Stimulated activated CD8-positive, alpha-beta memory T cell treated with anti-CD3 and anti-CD28 coated beads, Interleukin-15, amount 100 ng/mL, for 4 hours (primary cell): ENCODE data around the gene AGR2.
"Not testable (repeated sequence)": the region's sequence is repeated elsewhere in the genome, so short reads cannot be mapped to it uniquely, and the experiment has no call there.

ENCODE experiments used
- DNase-seq, 2 donors: peaks; one replicate each; pipeline ENCODE4 v3.0.0-alpha.2; 2020; ENCODE audit warnings: low read depth in 2 of 2

The AGR2 gene

DNA sequence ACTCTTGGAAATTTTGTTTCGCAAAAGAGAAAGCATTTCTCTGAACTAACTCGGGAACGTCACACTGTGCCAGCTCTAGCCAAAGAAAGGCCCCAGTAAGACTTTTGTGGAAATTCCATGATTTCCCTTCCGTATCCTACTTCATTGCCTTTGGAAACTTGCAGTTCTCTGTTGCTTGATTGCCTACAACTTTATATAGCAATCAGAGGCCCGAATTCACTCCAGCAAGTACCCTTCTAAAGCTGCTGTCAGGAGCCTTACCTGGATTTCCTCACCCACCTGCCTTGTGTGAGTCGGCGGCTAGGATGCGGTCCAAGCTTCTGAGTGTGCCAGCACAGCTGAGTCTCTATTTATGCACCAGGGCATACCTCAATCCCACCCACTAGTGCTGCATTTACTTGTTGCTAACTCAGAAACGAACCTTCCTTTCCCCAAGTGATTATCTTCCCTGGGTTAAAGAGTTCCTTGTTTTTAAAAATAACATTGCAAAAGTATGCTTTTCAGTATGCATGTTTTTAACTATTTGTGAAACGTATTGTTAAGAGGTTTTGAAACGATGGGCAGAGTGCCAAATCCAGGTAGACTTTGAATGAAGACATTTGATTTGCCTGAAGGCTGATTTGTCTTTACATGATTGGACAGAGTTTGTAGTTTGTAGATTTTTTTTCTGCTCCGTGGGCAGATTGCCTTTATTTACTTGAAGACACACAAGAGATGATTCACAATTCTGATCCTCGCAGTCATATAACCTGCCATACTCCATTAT lies at the start of gene AGR2:
Gene AGR2, minus strand, starts transcription at position 326 of the 766 bp plus-strand sequence. CDS start 3,203 bp downstream, outside the sequence.
- DNase-seq: no peak

- DNase-seq: not testable (repeated sequence)
Observed at GRCh38 chr7:16853189-16853588, 48.4 kb upstream of the AGR2 start.

DNA sequence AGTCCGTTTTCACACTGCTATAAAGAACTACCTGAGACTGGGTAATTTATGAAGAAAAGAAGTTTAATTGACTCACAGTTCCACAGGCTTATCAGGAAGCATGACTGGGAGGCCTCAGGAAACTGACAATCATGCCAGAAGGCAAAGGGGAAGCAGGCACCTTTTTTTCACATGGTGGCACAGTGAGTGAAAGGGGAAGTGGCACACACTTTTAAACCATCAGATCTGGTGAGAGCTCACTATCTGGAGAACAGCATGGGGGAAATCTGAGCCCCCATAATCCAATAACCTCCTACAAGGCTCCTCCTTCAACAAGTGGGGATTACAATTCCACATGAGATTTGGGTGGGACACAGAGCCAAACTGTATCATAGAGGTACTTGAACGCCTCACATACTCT lies 47.0 kb upstream of the AGR2 start:
- DNase-seq: no peak

DNA sequence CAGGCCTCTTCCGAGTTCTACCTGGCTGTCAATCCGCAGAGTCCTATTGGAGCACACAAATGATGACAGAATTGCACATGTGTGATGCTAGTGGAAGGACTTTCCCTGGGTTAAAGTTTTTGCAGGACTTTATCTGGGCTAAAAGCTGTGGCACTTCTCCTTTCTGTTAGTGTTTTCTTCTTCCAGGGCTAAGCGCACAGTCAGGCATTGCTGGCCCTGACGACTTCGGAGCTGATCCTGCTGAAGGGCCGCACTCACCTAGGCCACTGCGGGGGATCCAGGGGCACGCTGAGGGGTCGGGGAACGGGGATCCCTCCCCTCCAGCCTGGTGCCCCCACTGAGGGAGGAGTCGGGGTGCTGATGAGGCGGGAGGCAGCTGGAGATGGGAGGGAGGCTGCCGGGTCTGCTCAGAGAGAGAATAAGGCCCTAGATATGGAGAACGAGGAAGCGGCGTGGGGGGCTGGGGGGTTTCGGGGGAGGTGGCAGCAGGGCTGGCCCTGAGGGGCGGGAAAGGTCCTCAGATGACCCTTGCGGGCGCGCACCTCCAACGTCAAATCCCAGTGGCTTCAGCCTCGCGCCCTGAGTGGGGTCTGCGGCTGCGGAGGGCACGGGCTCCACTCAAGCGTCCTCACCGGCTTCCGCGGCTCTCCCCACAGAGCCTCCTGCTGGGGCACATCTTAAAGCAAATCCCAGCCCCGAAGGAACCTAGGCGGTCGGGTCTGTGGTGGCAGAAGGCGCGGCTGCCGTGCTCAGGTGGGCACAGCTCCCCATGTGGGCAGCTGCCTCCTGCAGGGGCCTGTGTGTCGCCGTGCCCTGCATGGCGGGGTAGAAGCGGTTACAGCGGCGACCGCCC lies 46.0 kb upstream of the AGR2 start:
- no peak for DNase-seq

GRCh38 chr7:16849296-16850148 lies 44.7 kb upstream of the AGR2 start:
- no peak for DNase-seq

DNA sequence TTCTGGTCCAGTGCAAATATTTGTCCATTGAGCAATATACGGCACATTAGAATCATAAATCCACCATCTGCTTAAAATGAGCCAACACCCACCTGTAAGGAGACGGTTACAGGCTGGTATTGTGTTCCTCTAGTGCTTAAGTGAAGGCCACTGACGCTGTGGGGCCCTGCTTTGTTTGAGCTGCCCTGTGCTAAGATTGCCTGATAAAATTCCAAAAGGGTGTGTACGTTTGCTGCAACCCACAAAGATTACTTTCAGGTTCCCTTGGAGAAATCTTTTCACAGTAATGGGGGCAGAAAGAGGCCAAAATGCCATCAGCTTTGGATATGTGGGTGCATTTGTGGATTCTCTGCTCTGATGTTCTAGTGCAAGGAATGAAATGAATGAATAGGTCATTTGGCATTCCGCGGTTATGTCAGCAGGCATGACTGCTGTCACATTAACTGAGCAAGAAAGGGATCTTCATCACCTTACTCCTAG lies 42.6 kb upstream of the AGR2 start:
- DNase-seq: no peak

- no peak for DNase-seq
Observed at GRCh38 chr7:16846601-16847165, 41.9 kb upstream of the AGR2 start.

GRCh38 chr7:16845746-16846145 lies 40.9 kb upstream of the AGR2 start:
- DNase-seq: no peak

GRCh38 chr7:16841681-16842080 lies 36.9 kb upstream of the AGR2 start:
- no peak for DNase-seq

- DNase-seq: no peak
Observed at GRCh38 chr7:16840094-16840493, 35.3 kb upstream of the AGR2 start.

- no peak for DNase-seq
Observed at GRCh38 chr7:16839646-16840045, 34.8 kb upstream of the AGR2 start.

- DNase-seq: no peak
Observed at GRCh38 chr7:16838891-16839290, 34.1 kb upstream of the AGR2 start.

DNA sequence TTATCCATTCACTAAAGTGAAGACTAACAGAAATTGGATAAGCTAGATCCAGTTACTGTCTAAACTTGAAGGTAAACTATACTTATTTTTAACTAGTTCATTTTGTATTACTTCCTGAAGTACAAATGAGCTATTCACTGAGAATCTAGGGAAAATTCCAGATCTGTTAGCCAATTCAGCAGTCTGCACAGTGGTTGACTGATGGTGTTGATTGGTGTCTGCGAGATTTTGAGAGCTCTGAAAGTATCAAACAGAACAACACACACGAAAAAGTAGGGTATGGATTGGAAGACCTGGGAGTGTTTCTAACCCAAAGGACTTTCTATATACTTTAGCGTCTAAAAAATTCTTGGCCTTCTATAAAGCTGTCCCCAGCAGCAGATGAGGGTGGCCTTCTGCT lies 33.6 kb upstream of the AGR2 start:
- DNase-seq: no peak

GRCh38 chr7:16836481-16836880 lies 31.7 kb upstream of the AGR2 start:
- DNase-seq: no peak

DNA sequence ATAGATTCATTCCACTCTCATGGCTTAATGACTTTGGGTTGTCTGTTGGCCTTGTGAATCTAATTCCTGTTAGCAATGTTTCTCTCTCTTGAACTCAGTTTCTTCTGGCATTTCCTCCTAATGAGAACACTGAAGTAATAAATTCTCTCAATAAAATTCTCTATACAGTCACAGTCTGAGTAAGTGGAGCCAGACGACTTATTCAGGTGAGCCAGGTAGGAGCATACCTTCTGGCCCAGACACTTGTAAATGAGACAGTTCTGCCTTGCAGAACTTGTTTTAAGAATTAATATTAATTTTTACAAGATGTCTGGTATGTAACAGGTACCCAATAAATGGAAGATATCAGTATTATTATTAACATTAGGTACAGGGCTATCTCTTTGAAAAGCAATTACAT lies 28.6 kb upstream of the AGR2 start:
- DNase-seq: no peak

DNA sequence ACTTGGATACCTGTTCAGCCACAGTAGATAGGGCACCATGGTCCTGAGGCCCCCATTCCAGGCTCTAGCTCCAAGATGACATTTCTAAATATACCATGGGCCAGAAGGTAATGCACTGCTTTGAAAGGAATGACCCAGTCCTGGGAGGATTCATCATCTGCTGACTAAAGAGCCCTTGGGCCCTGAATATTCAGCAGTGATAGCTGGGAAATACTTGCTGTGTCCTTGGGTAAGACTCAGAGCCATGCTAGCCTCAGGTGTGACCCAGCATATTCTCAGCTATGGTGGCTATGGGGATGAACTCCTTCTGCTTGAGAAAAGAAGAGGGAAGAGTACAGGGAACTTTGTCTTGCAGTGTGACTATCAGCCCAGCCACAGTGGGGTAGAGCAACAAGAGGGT lies 21.3 kb upstream of the AGR2 start:
- DNase-seq: no peak

DNA sequence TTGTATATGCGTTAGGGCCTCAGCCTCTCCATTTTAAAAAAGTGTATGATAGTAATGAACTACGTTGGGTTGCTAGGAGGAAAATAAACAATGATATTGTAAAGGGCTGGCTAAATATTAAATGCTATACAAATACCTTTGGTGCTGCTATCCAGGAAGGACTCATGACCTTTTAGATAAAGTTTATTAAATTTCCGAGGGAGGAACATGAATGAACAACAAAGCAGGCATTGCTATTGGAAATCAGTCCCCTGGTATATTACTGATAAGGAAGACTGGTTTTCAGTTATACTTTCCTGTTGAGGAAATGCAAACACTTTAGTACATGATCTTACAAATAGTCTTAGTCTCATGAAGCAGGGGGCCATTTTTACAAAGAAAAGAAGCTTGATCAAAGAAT lies 17.2 kb upstream of the AGR2 start:
- no peak for DNase-seq

GRCh38 chr7:16818732-16819131 lies 13.9 kb upstream of the AGR2 start:
- no peak for DNase-seq

GRCh38 chr7:16817536-16817935 lies 12.7 kb upstream of the AGR2 start:
- DNase-seq: no peak

DNA sequence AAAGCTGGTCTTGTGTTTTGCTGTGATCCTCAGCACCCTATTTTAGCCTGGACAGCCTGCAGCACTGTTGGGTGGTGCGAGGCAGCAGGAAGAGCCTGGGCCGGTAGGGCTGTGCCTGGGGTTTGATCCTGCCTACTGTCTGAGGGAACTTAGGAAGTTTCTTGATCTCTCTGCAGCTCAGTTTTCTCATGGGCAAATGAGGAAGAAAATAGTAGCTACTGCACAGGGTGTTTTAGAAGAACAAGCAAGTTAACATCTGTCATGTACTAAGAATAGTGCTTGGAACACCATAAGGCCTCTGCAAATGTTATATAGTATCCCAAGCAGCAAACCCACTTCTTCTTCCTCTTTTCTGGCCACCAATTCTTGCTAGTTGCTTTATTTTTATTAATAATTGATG lies 12.0 kb upstream of the AGR2 start:
- DNase-seq: no peak

DNA sequence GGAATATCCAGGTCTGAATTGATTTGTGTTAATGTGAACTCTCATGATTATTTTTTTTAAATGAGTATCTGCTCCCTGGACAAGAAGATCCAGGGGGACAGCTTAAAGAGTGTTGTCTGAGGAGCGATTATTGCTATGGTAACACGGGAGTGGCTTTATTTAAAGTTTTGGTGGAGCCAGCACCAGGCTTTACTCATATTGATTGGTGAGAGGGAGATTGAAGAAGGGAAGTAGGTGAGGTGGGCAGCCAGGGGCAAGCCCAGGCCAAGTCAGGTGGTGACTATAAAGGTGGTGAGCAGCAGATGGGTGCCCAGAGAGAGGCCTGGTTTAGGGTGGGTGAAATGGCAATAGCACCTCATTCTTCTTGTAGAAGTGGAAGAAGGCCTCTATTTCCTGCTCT lies 10.2 kb upstream of the AGR2 start:
- DNase-seq: no peak

DNA sequence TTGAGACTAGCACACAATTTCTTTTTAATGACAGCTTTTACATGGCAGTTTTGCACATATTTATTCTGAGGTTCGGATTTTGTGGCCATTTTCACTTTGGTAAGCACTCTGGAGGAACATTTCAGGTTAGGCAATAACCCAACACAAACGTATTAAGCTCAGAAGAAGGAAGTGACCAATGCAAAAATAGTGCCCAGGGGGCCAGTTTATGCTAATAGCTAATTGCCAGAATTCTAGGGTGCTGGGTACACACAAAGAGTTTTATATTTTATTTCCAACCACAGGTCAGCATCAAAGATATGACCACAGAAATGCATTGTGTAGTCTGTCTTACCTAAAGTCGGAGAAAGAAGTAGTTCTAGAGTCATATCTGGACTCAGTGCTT lies 8.4 kb upstream of the AGR2 start:
- DNase-seq: no peak
